Thyroid gland (tissue), 4 donors: ENCODE measurements around the gene TMED8.

Experiments
- POLR2A ChIP-seq, 2 donors: fragments of 450-650 bp; IDR thresholded peaks; one replicate each; pipeline ENCODE4 v1.6.1; 2017; ENCODE audit warnings: antibody characterized with exemption in 2 of 2, mild to moderate bottlenecking in 2 of 2, moderate library complexity in 1 of 2
- TF ChIP-seq, protein P1 (sequence below), 6 experiments: fragments of 200-600 bp in 3 of 6; fragments of 450-650 bp in 3 of 6; sonication (generic) in 3 of 6; IDR thresholded peaks; one replicate each; pipeline ENCODE4 v1.5.1; 2016 to 2019; ENCODE audit warnings: antibody characterized with exemption in 6 of 6, mild to moderate bottlenecking in 2 of 6, inconsistent platforms in 1 of 6, moderate library complexity in 1 of 6

DNA sequence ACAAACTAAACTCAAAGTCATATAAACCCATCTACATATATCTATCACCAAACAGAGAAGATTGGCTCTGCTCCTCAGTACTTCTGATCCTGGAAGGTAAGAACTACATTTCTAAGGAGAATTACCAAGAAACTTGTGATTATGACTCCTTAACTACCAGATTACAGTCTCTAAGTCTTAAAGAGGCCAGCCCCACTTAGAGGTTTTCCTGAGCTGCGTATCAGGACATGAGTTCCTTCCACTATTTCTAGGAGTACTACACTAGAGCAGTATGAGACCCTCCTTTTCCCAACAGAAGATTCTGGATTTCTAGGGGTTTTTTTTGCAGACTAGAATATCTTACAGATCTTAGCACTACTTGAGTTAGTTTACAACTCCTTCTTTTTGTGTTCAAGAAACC lies 46.5 kb upstream of the TMED8 start, which contains the start of gene NOXRED1:
- TF ChIP-seq, protein P1, sequence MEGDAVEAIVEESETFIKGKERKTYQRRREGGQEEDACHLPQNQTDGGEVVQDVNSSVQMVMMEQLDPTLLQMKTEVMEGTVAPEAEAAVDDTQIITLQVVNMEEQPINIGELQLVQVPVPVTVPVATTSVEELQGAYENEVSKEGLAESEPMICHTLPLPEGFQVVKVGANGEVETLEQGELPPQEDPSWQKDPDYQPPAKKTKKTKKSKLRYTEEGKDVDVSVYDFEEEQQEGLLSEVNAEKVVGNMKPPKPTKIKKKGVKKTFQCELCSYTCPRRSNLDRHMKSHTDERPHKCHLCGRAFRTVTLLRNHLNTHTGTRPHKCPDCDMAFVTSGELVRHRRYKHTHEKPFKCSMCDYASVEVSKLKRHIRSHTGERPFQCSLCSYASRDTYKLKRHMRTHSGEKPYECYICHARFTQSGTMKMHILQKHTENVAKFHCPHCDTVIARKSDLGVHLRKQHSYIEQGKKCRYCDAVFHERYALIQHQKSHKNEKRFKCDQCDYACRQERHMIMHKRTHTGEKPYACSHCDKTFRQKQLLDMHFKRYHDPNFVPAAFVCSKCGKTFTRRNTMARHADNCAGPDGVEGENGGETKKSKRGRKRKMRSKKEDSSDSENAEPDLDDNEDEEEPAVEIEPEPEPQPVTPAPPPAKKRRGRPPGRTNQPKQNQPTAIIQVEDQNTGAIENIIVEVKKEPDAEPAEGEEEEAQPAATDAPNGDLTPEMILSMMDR (IDR thresholded peaks at IDR 0.05) = no peak
- TF ChIP-seq POLR2A (IDR thresholded peaks at IDR 0.05) = no peak
